HG03103 (cell line): ENCODE measurements around the gene C1R.
"Not testable (repeated sequence)": the region's sequence is repeated elsewhere in the genome, so short reads cannot be mapped to it uniquely, and the experiment has no call there.

ENCODE experiments used
- ATAC-seq: cut with Tn5 transposase; IDR thresholded peaks from one replicate; pipeline ENCODE4 v1.9.1; 2021; ENCODE audit warnings: low read depth; ENCODE audit not compliant: unreplicated experiment

C1R gene

DNA sequence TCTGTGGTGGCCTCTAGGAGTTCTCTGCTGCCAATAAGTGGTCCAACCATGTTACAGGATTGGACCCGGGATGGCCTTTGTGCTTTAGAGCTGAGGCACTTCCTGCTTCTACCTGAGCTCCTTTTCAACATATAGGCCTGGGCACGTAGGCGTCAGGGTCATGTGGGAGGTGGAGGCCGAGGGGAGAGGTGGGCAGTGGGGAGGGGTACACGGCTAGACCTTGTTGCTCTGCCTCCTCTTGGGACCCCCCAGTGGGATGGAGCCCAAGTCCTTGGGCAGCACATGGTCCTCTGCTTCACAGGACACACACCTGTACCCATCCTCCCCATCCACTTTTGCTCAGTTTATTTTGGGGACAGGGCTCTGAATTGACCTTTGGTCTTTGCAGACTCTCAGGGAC, 29.1 kb upstream of the C1R start:
- ATAC-seq = no peak

DNA sequence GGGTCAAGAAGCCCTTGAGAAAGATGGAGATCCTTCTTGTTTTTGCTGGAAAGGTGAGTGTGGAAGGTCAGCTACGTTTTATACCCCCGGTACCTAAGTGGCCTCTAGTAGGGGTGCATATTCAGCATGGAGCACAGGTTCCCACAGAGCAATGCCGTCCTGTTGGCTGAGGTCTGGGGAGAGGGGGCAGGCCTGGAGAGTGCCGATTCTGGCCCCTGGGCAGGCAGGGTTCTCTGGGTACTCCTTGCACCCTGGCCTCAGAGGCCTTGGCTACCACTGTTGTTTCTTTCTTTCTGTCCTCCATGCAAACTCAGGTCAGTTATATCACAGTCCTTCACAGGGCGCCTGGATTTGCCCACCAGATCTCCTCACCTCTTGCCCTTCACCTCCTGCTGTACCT, 27.9 kb upstream of the C1R start:
- no peak for ATAC-seq

DNA sequence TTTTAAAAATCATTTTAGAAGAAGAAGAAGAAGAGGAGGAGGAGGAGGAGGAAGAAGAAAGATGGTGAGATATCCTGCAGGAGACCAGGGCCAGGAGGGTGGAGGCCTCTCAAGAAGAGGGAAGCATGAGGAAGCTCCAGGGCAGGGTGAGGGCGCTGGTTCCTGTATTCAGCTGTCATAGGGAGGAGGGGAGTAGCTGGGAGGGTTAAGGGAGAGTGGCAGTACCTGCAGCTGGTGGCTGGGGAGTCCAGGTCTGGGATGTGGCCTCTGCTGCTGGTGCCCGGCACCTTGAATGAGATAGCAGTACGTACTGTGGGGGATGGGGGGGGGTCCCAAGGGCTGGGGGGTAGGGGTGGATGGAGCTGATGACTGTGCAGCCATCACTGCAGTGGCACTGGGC, 26.6 kb upstream of the C1R start:
- no peak for ATAC-seq

DNA sequence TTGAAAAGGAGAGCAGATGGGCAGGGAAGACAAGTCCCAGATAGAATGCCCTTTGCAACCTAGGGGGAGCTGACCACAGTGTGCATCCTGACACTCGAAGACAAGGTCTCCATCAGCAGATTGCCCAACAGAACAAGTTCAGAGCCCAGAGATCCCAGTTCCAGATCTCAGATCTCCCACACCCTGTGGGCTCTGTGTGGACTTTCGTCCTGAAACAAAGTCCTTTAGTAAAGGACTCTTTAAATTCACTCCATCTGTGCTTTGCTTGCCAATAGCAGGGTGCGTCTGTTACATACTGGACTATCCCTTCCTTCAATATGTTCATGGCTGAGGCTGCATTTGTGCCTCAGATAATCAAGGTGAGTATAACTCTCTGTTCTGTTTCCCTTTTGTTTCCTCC, 25.4 kb upstream of the C1R start:
- ATAC-seq = no peak

DNA sequence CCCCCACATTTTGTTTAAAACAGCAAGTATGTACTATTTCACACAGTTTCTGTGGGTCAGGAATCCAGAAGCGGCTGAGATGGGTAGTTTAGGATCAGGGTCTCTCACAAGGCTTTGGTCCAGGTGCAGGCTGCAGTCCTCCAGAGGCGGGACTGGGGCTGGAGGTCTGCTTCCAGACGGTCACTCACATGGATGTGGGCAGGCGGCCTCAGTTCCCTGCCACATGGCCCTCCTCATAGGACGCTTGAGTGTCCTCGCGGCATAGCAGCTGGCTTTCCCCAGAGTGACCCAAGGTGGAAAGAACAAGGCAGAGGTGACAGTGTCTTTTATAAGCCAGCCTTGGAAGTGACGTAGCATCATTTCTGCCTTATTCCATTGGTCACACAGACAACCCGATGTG, 24.7 kb upstream of the C1R start:
- ATAC-seq = no peak

DNA sequence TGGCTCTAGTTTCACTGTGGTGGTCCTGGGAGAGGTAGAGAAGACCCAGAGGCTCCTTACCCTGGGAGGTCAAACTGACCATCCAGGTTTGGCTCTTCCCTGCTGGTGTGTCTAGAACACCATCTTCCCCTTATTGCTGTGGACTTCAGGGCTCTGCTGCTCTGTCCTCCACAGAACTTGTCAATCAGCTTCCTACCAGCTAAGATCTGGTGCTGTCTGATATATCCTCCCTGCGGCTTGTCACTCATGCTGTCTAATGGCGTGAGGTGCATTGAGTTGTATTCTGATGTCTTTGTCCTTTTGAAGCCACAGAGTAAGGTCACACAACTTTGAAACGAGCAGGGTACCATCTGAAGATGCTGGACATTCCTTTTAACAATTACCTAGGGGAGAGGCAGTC, 24.0 kb upstream of the C1R start:
- no peak for ATAC-seq

DNA sequence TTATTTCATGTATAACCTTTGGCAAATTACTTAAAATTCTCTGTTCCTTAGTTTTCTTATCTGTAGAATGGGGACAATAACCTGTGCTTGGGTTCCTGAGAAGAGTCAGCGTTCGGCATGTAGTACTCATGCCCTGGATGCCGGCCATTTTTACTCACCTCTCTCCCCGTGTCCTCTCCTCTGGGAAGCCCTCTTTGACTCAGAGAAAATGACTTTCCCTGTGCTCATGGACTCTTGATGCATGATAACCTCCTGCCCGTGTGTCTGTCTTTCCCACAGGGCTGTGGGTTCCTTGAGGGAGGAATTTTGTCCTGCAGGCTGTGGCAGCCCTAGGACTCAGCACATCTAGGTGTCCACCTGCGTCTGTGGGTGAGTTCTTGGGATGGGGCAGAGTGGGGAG, 22.6 kb upstream of the C1R start:
- no peak for ATAC-seq

DNA sequence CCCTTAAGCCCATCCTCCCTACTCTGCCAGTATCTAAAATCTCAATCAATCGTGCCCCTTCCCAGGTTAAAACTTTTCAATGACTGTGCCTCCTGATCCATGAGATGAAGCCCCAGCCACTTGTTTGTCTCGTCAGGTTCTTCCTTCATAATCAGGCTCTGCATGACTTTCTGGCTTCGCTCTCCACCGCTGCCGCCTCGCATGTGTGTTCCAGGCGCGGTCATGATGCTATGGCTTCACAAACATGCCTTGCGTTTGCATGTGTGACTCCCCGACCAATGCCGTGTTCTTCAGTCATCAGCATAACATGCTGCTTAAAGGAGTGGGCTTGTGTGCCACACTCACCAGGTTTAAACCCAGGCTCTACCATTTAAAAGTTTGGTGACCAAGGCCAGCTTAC, 21.8 kb upstream of the C1R start:
- ATAC-seq = no peak

DNA sequence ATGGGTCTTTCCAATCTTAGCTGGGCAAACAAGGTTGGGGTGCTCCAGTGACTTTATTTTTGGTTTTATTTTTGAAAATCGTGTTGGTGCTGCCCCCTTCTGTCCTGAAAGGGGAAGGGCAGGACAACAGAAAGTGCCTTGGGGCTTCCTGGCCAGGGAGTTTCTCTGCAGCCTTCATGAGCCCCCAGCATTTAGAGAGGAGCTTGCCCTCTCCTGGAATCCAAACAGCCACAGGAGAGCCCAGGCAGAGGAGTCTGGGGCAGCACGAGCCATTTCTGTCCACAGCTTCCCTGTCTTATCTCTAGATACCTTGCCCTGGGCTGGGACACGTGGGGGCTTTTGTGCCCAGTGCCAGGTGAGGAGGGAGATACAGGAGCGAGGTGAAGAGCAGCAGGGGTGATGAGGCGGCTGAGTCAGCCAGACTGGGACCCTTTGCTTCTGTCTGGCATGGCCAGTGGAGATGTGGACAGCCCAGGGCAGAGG, 21.2 kb upstream of the C1R start:
- no peak for ATAC-seq

DNA sequence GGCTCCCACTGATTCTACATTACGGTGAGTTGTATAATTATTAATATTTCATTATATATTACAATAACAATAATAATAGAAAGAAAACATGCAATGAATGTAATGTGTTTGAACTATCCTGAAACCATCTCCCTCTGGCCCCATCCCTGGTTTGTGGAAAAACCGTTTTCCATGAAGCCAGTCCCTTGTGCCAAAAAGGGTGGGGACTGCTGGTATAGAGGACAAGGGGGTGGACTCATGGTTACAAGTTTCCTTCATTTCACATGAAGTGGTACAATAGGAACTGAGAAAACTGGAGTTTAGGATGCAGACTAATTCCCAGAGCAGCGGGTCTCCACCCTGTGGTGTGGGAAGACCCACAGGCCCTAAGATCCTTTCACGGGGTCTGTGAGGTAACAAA, 19.8 kb upstream of the C1R start:
- no peak for ATAC-seq

DNA sequence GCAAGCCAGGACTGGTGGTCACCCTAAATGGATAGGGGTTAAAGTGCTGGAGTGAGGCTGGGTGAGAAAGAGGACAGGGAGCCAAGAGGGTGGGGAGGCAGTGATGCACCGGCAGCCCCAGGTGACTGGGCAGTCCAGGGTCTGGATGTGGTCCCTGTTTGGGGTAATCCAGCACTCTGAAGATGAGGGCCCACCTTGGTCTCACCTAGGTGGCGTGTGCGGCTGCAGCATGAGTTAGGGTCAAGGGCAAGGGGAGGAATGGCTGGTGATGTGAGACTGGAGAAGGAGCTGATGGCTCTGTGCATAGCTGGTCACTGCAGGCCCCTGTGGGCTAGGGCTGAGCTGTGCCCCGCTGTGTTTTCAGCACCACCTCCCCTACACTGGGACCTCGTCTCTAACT, 18.4 kb upstream of the C1R start:
- ATAC-seq = no peak

DNA sequence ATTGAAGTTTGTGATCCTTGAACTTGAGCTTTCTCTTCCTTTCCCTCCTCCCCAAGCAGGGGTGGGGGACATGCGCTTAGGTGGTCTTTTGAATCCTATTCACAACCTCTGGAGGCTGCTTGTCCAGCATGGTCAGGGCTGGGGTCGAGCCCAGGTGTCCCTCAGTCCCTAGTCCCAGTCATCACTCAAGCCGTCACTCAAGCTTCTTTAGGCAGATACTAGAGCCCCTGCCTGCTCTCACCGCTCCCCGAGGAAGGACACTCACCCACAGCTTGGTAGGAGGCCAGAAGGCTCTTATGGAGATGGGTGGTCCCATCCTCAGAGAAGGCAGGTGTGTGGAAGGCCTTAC, 17.3 kb upstream of the C1R start:
- no peak for ATAC-seq

DNA sequence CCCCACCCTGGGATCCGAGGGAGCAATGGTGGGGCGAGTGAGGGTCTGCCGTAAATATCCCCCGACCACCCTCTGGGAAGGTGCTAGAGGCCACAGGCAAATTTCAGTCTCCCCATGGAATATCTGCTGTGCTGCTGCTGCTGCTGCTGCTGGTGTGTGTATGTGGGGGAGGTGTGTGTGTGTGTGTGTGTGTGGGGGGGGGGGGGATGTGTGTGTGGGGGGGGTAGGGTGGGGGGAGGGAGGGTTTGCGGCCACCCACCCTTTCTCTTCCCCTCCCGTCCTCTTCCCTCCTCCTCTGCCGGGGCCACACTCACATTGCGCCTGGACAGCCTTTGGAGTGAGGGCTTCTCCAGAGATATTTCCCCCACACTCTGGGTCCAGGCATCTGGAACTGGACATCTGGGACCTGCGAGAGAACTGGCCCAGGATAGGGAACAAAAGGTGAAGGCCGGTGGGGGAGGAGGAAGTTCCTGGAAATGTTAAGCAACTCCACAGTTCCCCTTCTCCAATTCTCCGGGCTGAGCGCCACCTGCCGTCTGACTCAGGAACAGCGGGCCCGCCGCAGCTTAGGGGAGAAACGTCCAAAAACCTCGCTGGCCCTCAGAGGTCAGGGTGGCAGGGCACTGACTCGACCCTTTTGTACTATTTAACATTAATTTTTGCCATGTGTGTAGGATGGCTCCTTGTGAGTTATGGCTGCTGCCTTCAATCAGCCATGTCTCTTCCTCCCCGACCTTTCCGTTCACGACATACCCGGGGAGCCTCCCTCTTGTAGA, 16.7 kb upstream of the C1R start, which contains the start of gene C1RL:
C1RL (minus strand) TSS at position 419 of the 776 bp plus-strand sequence; CDS start at position 385, 34 bp downstream.
- ATAC-seq = no peak

DNA sequence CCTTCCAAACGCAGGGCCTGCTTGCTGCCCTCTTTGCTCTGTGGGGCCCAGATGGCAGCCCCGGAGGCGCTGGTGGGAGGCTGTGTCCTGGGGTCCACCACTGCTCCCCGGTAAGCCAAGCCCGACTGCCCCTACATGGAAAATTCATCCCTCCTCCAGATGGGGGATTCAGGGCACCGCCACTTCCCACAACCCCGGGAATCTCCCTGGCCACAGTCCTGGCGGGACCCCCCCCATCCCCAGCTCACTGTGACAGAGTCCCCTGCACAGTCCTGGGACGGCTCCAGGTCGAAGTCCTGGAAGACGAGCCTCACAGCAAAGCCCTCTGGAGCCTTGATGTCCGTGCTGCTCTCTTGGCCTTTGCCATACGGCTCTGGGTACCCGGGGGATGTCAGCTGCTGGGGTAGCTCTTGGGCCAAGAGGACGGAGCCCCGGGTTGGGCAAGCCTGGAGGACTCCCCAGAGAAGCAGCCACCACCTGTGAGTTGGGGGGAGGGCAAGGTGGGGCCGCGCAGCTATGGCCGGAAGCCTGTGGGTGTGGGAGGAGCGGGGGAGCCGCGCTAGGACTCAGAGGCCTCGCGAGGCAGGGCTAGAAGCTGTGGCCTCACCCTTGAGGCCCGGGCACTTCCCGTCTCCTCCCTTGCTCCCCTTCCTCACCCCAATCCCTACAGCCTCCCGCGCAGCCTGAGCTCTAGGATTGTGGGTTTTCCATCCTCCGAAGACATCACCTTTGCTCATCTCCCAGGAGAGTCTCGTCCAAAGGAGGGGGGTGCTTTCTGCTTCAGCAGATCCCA, 16.0 kb upstream of the C1R start:
- peak; percentile 73 for ATAC-seq

DNA sequence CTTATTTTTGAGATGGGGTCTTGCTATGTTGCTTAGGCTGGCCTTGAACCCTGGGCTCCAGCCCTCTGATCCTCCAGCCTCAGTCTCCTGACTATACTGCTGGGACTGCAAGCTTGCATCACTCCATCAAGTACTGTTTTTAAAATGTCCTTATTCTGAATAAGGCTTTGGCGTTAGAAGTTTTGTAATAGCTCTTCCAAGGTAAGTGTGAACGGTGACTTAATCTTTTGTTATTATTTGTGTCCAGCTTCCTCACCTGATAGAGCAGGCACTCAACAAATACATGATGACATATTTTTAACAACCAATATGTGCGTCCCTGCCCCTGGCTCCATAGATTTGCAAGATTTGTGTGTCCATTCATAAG, 15.4 kb upstream of the C1R start:
- no peak for ATAC-seq

DNA sequence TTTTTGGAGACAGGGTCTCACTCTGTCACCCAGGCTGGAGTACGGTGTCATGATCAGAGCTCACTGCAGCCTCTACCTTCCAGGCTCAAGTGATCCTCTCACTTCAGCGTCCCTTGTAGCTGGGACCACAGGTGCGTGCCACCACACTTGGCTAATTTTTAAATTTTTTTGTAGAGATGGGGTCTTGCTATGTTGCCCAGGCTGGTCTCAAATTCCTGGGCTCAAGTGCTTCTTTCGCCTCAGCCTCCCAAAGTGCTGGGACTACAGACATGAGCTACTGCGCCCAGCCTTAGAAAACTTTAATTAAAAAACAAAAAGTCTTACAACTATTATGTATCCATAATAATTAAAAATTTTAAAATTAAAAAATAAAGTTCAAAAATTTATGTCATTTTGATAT, 14.9 kb upstream of the C1R start:
- ATAC-seq = not testable (repeated sequence)

DNA sequence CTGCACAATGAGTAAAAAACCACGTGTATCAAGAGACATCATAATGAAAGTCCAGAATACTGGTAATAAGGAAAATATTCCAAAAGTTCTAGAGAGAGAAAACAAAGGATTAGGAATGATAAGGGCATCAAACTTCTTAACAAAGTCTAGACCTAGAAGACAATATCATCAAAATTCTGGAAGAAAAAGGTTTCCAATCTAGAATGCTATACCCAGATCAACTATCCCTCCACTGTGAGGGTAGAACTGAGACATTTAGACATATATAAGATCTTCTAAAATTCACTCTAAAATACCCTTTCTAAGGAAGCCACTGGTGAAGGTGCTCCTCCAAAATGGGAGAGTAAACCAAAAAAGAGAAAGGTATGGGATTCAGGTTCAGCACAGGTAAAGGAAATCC, 13.8 kb upstream of the C1R start:
- ATAC-seq = no peak

DNA sequence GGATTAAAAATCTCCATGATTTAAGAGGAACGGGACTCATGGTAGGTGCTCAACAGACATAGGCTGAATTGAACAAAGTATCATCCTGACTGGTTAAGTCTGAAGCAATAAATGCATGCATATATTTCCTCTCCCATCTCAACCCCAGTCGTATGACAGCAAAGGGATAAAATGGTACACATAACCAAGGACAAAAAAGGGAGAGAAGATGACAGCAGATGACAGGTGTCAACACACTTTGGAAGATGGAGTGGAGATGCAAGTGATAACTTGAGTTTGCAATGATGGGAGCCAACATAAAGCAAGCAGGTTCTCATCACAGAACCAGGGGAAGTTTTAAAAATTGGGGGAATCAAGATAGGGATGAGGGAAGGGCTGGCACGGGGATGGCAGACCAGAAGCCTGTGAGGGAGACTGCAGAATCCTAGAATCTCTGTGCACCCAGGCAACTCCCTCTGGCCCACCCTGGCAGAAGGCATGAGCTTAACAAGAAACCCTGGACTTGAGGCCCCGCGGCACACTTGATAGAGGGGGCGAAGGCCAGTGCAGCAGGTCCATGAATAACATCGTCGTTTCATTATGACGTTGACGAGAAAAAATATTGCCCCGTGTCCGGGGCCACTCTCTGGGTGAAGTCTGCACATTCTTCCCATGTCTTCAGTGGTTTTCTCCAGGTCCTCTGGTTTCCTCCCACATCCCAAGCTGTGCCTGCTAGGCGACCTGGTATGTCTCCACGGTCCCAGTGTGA, 11.8 kb upstream of the C1R start:
- ATAC-seq = no peak

DNA sequence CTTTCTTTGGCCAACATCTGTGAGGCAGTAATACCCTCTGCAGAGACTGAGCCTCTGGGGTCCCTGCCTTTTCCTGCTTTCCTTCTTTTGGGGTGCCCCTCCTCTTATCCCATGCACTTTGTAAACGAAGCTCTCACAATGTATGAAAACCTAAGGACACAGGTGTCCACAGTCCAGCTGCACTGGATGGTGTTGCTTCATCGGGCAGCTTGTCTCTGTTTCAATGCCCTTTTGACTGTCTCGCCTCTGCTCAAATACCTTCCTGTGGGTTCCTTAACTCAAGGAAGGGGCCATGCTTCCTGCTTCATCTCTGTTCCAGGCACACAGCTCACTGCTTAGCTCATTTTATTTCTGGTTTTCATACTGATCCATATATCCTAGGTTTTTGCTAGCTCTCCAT, 10.3 kb upstream of the C1R start:
- ATAC-seq = no peak

DNA sequence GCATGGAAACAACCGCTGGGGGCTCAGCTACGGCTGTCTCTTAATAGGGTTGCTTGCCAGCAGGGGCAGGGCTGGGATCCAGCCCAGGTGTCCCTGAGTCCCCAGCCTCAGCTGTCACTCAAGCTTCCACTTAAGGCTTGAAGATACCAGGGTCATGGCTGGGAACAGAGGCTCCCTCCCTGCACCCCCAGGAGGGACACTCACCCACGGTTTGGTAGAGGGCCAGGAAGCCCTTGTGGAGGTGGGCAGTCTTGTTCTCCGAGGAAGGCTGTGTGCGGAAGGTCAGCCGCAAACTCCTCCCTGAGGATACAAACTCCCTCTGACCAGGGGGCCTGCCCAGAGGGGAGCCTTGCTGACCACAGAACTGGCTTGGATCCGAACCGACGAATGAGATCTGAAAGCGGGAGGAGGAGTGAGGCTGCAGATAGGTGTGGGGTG, 9.5 kb upstream of the C1R start:
- ATAC-seq = no peak

DNA sequence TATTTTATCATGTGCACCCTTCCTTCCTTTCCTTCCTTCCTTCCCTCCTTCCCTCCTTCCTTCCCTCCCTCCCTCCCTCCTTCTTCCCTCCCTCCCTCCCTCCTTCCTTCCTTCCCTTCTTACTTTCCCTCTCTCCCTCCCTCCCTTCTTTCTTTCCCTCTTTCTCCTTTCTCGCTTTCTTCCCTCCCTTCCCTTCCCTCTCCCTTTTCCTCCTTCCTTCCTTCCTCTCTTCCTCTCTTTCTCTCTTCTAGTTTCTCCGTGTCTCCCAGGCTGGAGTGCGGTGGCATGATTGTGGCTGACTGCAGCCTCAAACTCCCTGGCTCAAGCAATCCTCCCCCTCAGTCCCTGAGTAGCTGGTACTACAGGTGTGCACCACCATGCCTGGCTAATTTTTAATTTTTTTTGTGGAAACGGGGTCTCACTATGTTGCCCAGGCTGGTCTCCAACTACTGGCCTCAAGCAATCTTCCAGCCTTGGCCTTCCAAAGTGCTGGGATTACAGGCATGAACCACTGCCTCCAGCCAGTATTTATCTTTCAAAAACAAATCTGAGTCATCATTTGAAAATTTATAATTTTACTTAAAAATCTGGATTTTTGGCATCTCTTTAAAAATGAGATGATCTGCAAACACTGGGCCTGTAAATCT, 8.9 kb upstream of the C1R start:
- no peak for ATAC-seq
